Transverse colon (tissue), 4 donors: ENCODE results near the gene SUN1. TPM values are rescaled to one million over a fixed set of nuclear protein-coding genes. Genes with fewer than 3 reads are reported as not detected.
A peak's percentile ranks its signal among the peaks of the same experiment; 100 is the strongest.

Experiments
- DNase-seq: peaks from one replicate; pipeline ENCODE4 v3.0.0-alpha.2; 2019
- H3K27ac ChIP-seq, 4 donors: fragments of 200-600 bp; sonication (generic); 2 replicates each; pipeline ENCODE4 v1.5.1; 2016 to 2018; ENCODE audit warnings: inconsistent platforms in 4 of 4
- H3K27me3 ChIP-seq: fragments of 200-600 bp; sonication (generic); 2 replicates; pipeline ENCODE4 v1.5.1; 2017; ENCODE audit warnings: inconsistent platforms
- H3K36me3 ChIP-seq, 4 donors: fragments of 200-600 bp; sonication (generic); 2 replicates each; pipeline ENCODE4 v1.5.1; 2017 to 2019; ENCODE audit warnings: inconsistent platforms in 4 of 4
- H3K4me1 ChIP-seq, 4 donors: fragments of 200-600 bp; sonication (generic); 2 replicates each; pipeline ENCODE4 v1.5.1; 2017 to 2020; ENCODE audit warnings: inconsistent platforms in 4 of 4
- H3K4me3 ChIP-seq, 4 donors: fragments of 200-600 bp; sonication (generic); 1 replicate in 1 of 4; 2 replicates in 3 of 4; pipeline versions ENCODE4 v1.5.1 to v1.6.1; 2017 to 2019; ENCODE audit warnings: inconsistent platforms in 4 of 4
- H3K9me3 ChIP-seq, 2 donors: fragments of 200-600 bp; sonication (generic); 2 replicates each; pipeline ENCODE4 v1.5.1; 2017 to 2019; ENCODE audit warnings: inconsistent platforms in 2 of 2
- EP300 ChIP-seq: sonication (generic); formaldehyde crosslinking; IDR thresholded peaks from one replicate; pipeline ENCODE4 v1.6.1; 2017; ENCODE audit warnings: antibody characterized with exemption, low read depth
- POLR2A ChIP-seq: fragments of 450-650 bp; IDR thresholded peaks from one replicate; pipeline ENCODE4 v1.6.1; 2016; ENCODE audit warnings: antibody characterized with exemption, mild to moderate bottlenecking, moderate library complexity
- POLR2AphosphoS5 ChIP-seq, 3 donors: sonication (generic); formaldehyde crosslinking; IDR thresholded peaks; one replicate each; pipeline ENCODE4 v1.6.1; 2016; ENCODE audit warnings: antibody characterized with exemption in 3 of 3
- WGBS, 2 donors: methylation state at CpG; one replicate each; pipeline ENCODE4 v1.1.5; 2018; ENCODE audit warnings: low coverage in 1 of 2; 5-methylcytosine and 5-hydroxymethylcytosine counted together
- in situ Hi-C, 4 donors: fragments of 200-750 bp; cut with MboI; loops; one replicate each; pipeline versions ENCODE4 v1.15.0 to v1.15.1; 2017; ENCODE audit warnings: low sequenced_read_pairs in 3 of 4, low pct_ligation_motif_present in 1 of 4, low pct_unique_long_range_greater_than_20kb in 1 of 4
- intact Hi-C: fragments of 100-400 bp; cut with DNase I; formaldehyde crosslinking; loops from one replicate; pipeline ENCODE4 v1.15.1; 2023; ENCODE audit warnings: low total_unique reads
- total RNA-seq, 4 donors: library from RNA; depleted of rRNA; stranded (reverse); fragments of >200 nt; gene quantifications; one replicate each; pipeline ENCODE4 v1.1.0, GENCODE V29; 2016
- TF ChIP-seq, protein P1 (sequence below), 5 experiments: fragments of 200-600 bp in 3 of 5; fragments of 450-650 bp in 2 of 5; sonication (generic) in 3 of 5; IDR thresholded peaks; 1 replicate in 2 of 5; 2 replicates in 3 of 5; pipeline ENCODE4 v1.5.1; 2016 to 2017; ENCODE audit warnings: antibody characterized with exemption in 5 of 5, inconsistent platforms in 3 of 5, mild to moderate bottlenecking in 2 of 5, moderate library complexity in 1 of 5

The SUN1 gene
- total RNA-seq, 4 donors from 2014 or later = 92.7 to 569 (median 162) TPM

- H3K4me3 ChIP-seq = no peak overlapping the region
- intact Hi-C loops = no loop called here
- H3K27ac ChIP-seq = peak overlapping the region in 3 of 4 donors; percentile 2 to 93 (median 17)
- no peaks in the 10 kb centered on the region for H3K9me3 ChIP-seq
- 88% methylated on average over 38 of the region's 41 CpGs; no CpG with 5 or more reads in 1 of the 2 donors for WGBS, 2 donors
- no peaks in the 10 kb centered on the region for H3K36me3 ChIP-seq
- in situ Hi-C loops = no loop called here
- no peaks in the 10 kb centered on the region for H3K27me3 ChIP-seq
- peaks cover 14 to 75% (median 43%) of the 10 kb centered on the region in 4 donors for H3K4me1 ChIP-seq
- DNase-seq = no peak
- TF ChIP-seq, protein P1, sequence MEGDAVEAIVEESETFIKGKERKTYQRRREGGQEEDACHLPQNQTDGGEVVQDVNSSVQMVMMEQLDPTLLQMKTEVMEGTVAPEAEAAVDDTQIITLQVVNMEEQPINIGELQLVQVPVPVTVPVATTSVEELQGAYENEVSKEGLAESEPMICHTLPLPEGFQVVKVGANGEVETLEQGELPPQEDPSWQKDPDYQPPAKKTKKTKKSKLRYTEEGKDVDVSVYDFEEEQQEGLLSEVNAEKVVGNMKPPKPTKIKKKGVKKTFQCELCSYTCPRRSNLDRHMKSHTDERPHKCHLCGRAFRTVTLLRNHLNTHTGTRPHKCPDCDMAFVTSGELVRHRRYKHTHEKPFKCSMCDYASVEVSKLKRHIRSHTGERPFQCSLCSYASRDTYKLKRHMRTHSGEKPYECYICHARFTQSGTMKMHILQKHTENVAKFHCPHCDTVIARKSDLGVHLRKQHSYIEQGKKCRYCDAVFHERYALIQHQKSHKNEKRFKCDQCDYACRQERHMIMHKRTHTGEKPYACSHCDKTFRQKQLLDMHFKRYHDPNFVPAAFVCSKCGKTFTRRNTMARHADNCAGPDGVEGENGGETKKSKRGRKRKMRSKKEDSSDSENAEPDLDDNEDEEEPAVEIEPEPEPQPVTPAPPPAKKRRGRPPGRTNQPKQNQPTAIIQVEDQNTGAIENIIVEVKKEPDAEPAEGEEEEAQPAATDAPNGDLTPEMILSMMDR (IDR thresholded peaks at IDR 0.05) = no peak
- TF ChIP-seq POLR2A (no peak), POLR2AphosphoS5 (IDR thresholded peaks at IDR 0.05) (no peak), EP300 (no peak)
These were observed 79.7 kb downstream of the SUN1 start for GRCh38 chr7:911791-912480.

DNA sequence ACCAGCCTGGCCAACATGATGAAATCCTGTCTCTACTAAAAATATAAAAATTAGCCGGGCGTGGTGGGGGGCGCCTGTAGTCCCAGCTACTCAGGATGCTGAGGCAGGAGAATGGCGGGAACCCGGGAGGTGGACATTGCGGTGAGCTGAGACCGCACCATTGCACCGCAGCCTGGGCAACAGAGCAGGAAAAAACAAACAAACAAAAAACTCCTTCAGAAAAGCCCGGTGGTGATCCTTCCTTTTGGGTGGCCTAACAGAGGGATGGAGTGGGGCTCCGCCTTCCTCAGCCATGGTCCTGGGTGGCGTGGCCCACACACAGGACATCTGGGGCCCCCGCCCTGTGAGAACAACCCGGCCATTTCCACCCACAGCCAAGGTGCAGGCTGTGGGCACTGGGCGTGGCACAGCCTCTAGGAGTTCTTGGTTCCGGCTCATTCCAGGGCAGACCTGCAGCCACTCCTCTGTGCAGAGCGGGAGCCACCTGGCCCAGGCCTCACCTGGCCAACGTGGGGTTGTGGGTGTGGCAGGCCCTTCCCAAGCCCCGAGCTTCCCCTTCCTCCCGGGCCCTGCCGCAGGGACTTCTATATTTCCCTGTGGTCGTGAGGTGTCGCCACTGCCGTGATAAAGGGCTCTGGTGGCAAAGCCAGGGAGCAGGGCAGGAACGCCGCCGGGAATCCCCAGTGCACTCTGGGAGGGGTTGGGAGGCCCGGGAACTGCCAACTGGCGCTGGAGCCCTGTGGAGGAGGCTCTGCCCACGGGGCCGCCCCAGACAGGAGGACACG lies 81.7 kb downstream of the SUN1 start:
- H3K27me3 ChIP-seq = no peaks in the 10 kb centered on the region
- DNase-seq = peak; percentile 93
- 57% methylated on average over 23 of the region's 31 CpGs; no CpG with 5 or more reads in 1 of the 2 donors for WGBS, 2 donors
- H3K27ac ChIP-seq = peak overlapping the region; percentile 84 to 93 (median 87)
- H3K36me3 ChIP-seq = no peaks in the 10 kb centered on the region
- intact Hi-C loops = no loop called here
- in situ Hi-C loops = no loop called here
- peaks cover 14 to 68% (median 46%) of the 10 kb centered on the region in 4 donors for H3K4me1 ChIP-seq
- H3K4me3 ChIP-seq = no peak overlapping the region
- no peaks in the 10 kb centered on the region for H3K9me3 ChIP-seq
- peak; percentile 31 to 70 (median 52) for TF ChIP-seq POLR2AphosphoS5 (IDR thresholded peaks at IDR 0.05)
- TF ChIP-seq EP300 = peak; percentile 33
- peak; percentile 34 for TF ChIP-seq POLR2A
- TF ChIP-seq, protein P1 (IDR thresholded peaks at IDR 0.05) = peak in 2 of 5 experiments; percentile 24 to 47

- no peak for DNase-seq
- Histone ChIP-seq H3K27me3 (no peaks in the 10 kb centered on the region), H3K9me3 (no peaks in the 10 kb centered on the region), H3K4me1 (peaks cover 14 to 64% (median 43%) of the 10 kb centered on the region in 4 donors), H3K36me3 (no peaks in the 10 kb centered on the region), H3K4me3 (no peak overlapping the region), H3K27ac (peak overlapping the region; percentile 84 to 93 (median 87))
- no peak for TF ChIP-seq POLR2A
- TF ChIP-seq, protein P1 (IDR thresholded peaks at IDR 0.05) = no peak
- TF ChIP-seq EP300 = no peak
- no peak for TF ChIP-seq POLR2AphosphoS5 (IDR thresholded peaks at IDR 0.05)
- intact Hi-C loops = no loop called here
- in situ Hi-C loops = no loop called here
- WGBS, 2 donors = 67% methylated on average over 14 of the region's 16 CpGs; no CpG with 5 or more reads in 1 of the 2 donors
These were observed 82.4 kb downstream of the SUN1 start for GRCh38 chr7:914521-915194.
